ENCODE measurements around the gene SLC16A8.

Gene SLC16A8

DNA sequence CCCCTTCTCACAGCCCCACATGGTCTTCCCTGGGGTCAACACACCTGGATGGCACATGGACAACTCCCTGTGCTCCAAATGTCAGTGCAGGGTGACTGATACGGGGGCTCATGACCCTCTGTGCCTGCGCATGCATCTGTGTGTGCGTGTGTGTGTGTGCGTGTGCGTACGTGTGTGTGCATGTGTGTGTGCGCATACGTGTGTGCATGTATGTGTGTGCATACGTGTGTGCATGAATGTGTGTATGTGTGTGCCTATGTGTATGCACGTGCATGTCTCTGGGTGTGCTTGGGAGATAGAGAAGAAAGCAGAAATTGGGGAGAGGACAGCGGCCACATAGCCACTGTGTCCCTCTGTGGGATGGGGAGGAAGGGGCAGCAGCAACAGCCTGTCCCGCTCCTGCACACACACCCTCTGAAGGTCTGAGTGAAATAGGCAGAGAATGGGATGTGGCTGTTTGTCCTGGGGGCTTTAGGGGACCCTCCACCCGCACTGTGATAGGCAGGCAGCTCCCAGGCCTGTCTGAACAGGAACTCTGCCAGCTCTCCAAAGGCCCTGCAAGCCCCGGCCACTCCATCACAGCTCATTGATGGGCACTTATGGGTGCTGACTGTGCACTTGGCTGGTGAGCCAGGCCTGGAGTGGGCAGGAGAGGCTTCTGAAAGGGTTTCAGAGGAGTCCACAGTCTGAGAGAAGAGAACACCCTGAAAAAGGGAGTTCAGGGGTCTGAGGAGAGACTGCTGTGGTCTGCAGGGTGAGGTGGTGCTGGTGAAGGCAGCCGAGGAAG, 55.4 kb downstream of the SLC16A8 start:
- no peak for DNase-seq (ENCODE audit: low spot score)

Measured in kidney capillary endothelial cell (primary cell).